CD4-positive, CD25-positive, alpha-beta regulatory T cell (primary cell): ENCODE data around the gene S100A8. TPM values are rescaled to one million over a fixed set of nuclear protein-coding genes. Genes with fewer than 3 reads are reported as not detected.

Experiments used
- ATAC-seq, 2 donors: fragments of 150-1000 bp; cut with Tn5 transposase; one replicate each; pipeline ENCODE4 v1.10.0; 2021; ENCODE audit warnings: low read depth in 2 of 2, moderate number of reproducible peaks in 2 of 2, moderate library complexity in 1 of 2
- DNase-seq, 3 donors: peaks; one replicate each; pipeline versions ENCODE4 v3.0.0 to v3.0.0-alpha.2; 2012 to 2022; ENCODE audit warnings: mixed read lengths in 1 of 3
- H3K27ac ChIP-seq: one replicate; pipeline ENCODE4 v1.7.0; 2013; ENCODE audit warnings: mild to moderate bottlenecking, low read length; ENCODE audit not compliant: insufficient read depth, poor library complexity, severe bottlenecking
- H3K27me3 ChIP-seq: one replicate; pipeline ENCODE4 v1.7.0; 2013; ENCODE audit warnings: low read length; ENCODE audit not compliant: control insufficient read depth, insufficient read depth
- H3K36me3 ChIP-seq: one replicate; pipeline ENCODE4 v1.7.0; 2013; ENCODE audit warnings: mild to moderate bottlenecking, low read length, moderate library complexity; ENCODE audit not compliant: control insufficient read depth, insufficient read depth
- H3K4me1 ChIP-seq: 2 replicates; pipeline ENCODE4 v1.7.0; 2013; ENCODE audit warnings: mild to moderate bottlenecking, low read length; ENCODE audit not compliant: insufficient read depth, control insufficient read depth, poor library complexity, severe bottlenecking
- H3K4me3 ChIP-seq: one replicate; pipeline ENCODE4 v1.7.0; 2013; ENCODE audit warnings: low read depth, mild to moderate bottlenecking, low read length, moderate library complexity
- H3K9me3 ChIP-seq, 2 experiments: 1 replicate in 1 of 2; 2 replicates in 1 of 2; pipeline ENCODE4 v1.7.0; 2013; ENCODE audit warnings: low read length in 2 of 2, mild to moderate bottlenecking in 1 of 2, moderate library complexity in 1 of 2; ENCODE audit not compliant: control insufficient read depth in 2 of 2
- H3K27ac Mint-ChIP-seq, 3 donors: one replicate each; pipeline ENCODE4 v1.8.0; 2020 to 2022; ENCODE audit warnings: mild to moderate bottlenecking in 3 of 3, mixed read lengths in 3 of 3, moderate library complexity in 2 of 3
- H3K27me3 Mint-ChIP-seq: one replicate; pipeline ENCODE4 v1.8.0; 2022; ENCODE audit warnings: mild to moderate bottlenecking, mixed read lengths
- H3K36me3 Mint-ChIP-seq: one replicate; pipeline ENCODE4 v1.8.0; 2020; ENCODE audit warnings: mixed read lengths
- H3K4me1 Mint-ChIP-seq, 4 donors: one replicate each; pipeline ENCODE4 v1.8.0; 2020 to 2022; ENCODE audit warnings: mixed read lengths in 4 of 4, mild to moderate bottlenecking in 1 of 4
- H3K4me3 Mint-ChIP-seq, 4 donors: one replicate each; pipeline ENCODE4 v1.8.0; 2020 to 2022; ENCODE audit warnings: mild to moderate bottlenecking in 4 of 4, mixed read lengths in 4 of 4, moderate library complexity in 3 of 4
- H3K9me3 Mint-ChIP-seq, 7 donors: one replicate each; pipeline ENCODE4 v1.8.0; 2020 to 2022; ENCODE audit warnings: mixed read lengths in 7 of 7, mild to moderate bottlenecking in 3 of 7, moderate library complexity in 2 of 7
- polyA plus RNA-seq, 4 donors: library from polyadenylated mRNA; unstranded; fragments of 300-500 nt; fragmentation: Illumina TruSeq; gene quantifications; one replicate each; pipeline ENCODE4 v1.2.3, GENCODE V29; 2021
- total RNA-seq: library from RNA; stranded (reverse); gene quantifications from one replicate; pipeline ENCODE4 v1.2.3, GENCODE V29; 2022

S100A8 gene
- total RNA-seq = not detected
- polyA plus RNA-seq = 10 to 100 TPM in 1 of 4 donors, 1 to 10 TPM in 2, not detected in 1; 2.7 to 32.7 (median 7.8) TPM

GRCh38 chr1:153390938-153391710 lies at the start of gene S100A8:
TSS of gene S100A8 (minus strand) at chr1:153391073. CDS start at chr1:153390535, 538 bp downstream.
- DNase-seq (no peak), ATAC-seq (no peak)
- no peaks in the 10 kb centered on the region for H3K9me3 ChIP-seq
- H3K4me1 ChIP-seq = no peaks in the 10 kb centered on the region
- H3K36me3 ChIP-seq = no peaks in the 10 kb centered on the region
- H3K36me3 Mint-ChIP-seq = no peaks in the 10 kb centered on the region
- H3K4me1 Mint-ChIP-seq = peaks cover 0 to 1% (median 0%) of the 10 kb centered on the region in 4 donors
- H3K27me3 ChIP-seq = no peaks in the 10 kb centered on the region
- no peak within 1 kb of the TSS for H3K4me3 Mint-ChIP-seq
- H3K27me3 Mint-ChIP-seq = peaks cover 25% of the 10 kb centered on the region
- peaks cover 0 to 2% (median 0%) of the 10 kb centered on the region in 7 donors for H3K9me3 Mint-ChIP-seq
- no peak within 1 kb of the TSS for H3K27ac Mint-ChIP-seq
- H3K4me3 ChIP-seq = no peak within 1 kb of the TSS
- no peak within 1 kb of the TSS for H3K27ac ChIP-seq

DNA sequence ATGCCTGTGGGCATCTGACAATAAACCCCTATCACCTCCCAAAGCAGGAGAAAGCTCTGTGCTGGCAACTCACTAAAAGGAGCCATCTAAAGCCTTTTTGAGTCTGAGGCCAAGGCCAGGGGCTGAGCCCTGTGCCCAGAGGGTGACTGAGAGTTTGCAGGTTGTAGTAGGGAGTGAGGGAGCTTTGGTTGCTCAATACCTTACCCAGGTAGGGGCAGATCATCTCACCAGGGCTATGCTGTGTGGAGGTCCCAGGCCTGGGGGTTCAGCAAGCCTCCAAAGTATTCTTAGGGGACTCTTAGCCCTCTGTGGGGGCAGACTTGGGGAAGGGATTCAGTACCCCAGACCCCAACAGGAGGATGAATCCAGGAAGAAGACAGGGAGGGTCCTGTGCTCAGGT lies 48.4 kb upstream of the S100A8 start:
- no peaks in the 10 kb centered on the region for H3K36me3 Mint-ChIP-seq

DNA sequence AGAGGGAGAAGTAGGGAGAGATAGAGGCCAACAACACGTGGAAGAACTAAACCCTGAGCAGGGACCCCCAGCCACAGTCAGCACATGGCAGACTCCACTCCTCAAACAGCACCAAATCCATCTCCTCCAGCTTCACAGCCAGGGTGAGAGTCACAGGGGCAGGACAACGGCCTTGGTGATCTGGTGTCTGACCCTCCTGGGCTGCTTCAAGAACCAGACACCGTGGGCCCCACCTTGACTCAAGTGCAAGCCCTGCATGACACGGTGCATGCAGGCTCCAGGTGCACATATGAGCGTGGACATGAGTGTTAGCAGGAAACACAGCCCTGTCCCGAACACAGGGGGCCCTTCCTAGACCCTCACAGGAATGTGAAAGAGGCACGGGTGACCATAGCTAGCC lies 47.7 kb upstream of the S100A8 start:
- Histone ChIP-seq H3K36me3 (no peaks in the 10 kb centered on the region), H3K27me3 (peaks cover 4% of the 10 kb centered on the region), H3K9me3 (no peaks in the 10 kb centered on the region), H3K27ac (no peak overlapping the region), H3K4me3 (no peak overlapping the region), H3K4me1 (no peaks in the 10 kb centered on the region)
- DNase-seq = no peak
- Mint-ChIP-seq H3K9me3 (peaks cover 0 to 2% (median 0%) of the 10 kb centered on the region in 7 donors), H3K27me3 (peaks cover 10% of the 10 kb centered on the region), H3K4me3 (no peak overlapping the region), H3K36me3 (no peaks in the 10 kb centered on the region), H3K27ac (no peak overlapping the region), H3K4me1 (no peaks in the 10 kb centered on the region)
- ATAC-seq = no peak

More for the DNA sequence above, 48.4 kb upstream of the S100A8 start:
- no peaks in the 10 kb centered on the region for H3K4me1 ChIP-seq
- Mint-ChIP-seq H3K4me1 (no peaks in the 10 kb centered on the region), H3K9me3 (peaks cover 0 to 2% (median 0%) of the 10 kb centered on the region in 7 donors), H3K27ac (no peak overlapping the region), H3K4me3 (no peak overlapping the region), H3K27me3 (peaks cover 14% of the 10 kb centered on the region)
- no peak for ATAC-seq
- no peaks in the 10 kb centered on the region for H3K9me3 ChIP-seq
- no peak for DNase-seq
- H3K4me3 ChIP-seq = no peak overlapping the region
- no peak overlapping the region for H3K27ac ChIP-seq
- peaks cover 4% of the 10 kb centered on the region for H3K27me3 ChIP-seq
- no peaks in the 10 kb centered on the region for H3K36me3 ChIP-seq

DNA sequence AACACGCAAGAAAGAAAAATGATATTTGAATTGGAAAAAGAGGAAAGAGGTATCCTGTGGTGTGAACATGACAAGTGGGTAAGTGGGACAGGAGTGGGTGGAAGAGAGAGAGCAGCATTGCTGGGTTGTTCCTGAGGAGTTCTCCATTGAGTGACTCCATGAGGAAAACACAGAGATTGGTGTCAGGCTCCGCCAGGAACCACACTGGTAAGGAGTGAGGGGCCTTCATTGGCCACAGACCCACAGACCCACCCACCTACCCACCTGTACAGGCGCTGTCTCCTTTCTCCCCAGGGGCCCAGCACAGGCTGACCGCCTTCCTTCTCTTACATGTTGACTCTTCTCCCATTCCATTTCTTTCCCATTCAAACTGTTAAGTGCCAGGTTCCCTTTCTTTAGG lies 46.4 kb upstream of the S100A8 start:
- H3K27me3 Mint-ChIP-seq = peaks cover 10% of the 10 kb centered on the region
- no peak overlapping the region for H3K27ac Mint-ChIP-seq
- peaks cover 0 to 2% (median 1%) of the 10 kb centered on the region in 7 donors for H3K9me3 Mint-ChIP-seq
- no peaks in the 10 kb centered on the region for H3K36me3 Mint-ChIP-seq
- no peaks in the 10 kb centered on the region for H3K4me1 Mint-ChIP-seq
- Histone ChIP-seq H3K27me3 (peaks cover 4% of the 10 kb centered on the region), H3K36me3 (no peaks in the 10 kb centered on the region), H3K27ac (no peak overlapping the region), H3K4me3 (no peak overlapping the region), H3K4me1 (no peaks in the 10 kb centered on the region), H3K9me3 (no peaks in the 10 kb centered on the region)
- no peak overlapping the region for H3K4me3 Mint-ChIP-seq
- DNase-seq = no peak
- ATAC-seq = no peak

DNA sequence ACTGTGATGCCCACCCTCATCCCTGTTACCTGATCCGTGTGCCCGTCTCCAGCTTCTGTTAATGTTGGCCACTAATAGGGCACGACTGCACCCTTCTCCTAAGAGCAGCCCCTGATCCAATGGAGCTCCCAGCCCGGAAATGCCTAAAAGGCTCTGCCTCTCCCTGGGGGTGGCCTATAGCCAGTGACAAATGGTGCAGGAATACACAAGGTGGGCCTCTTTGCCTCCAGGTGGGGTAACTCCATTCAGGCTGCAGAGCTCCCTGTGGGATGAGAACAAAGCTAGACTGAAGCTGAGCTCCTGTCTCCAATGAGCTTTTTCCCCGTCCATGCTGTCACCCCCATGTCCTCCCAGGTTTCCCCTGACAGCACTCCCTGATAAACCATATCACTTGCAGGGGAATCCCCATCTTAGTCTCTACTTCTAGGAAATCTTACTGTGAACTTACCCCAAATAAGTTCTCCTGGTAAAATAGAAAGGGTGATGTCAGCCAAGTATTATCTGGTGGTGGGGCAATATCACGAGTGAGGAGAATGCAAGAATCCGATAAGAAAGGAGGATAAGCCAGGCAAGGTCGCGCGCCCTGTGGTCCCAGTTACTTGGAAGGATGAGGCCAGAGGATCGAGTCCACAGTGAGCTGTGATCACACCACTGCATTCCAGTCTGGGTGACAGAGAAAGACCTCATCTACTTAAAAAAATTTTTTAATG lies 44.0 kb upstream of the S100A8 start:
- Mint-ChIP-seq H3K36me3 (no peaks in the 10 kb centered on the region), H3K4me3 (no peak overlapping the region), H3K27me3 (peaks cover 10% of the 10 kb centered on the region), H3K4me1 (no peaks in the 10 kb centered on the region), H3K9me3 (peaks cover 0 to 2% (median 0%) of the 10 kb centered on the region in 7 donors), H3K27ac (no peak overlapping the region)
- Histone ChIP-seq H3K4me1 (no peaks in the 10 kb centered on the region), H3K27me3 (peaks cover 4% of the 10 kb centered on the region), H3K4me3 (no peak overlapping the region), H3K9me3 (no peaks in the 10 kb centered on the region), H3K27ac (no peak overlapping the region), H3K36me3 (no peaks in the 10 kb centered on the region)
- DNase-seq (no peak), ATAC-seq (no peak)

DNA sequence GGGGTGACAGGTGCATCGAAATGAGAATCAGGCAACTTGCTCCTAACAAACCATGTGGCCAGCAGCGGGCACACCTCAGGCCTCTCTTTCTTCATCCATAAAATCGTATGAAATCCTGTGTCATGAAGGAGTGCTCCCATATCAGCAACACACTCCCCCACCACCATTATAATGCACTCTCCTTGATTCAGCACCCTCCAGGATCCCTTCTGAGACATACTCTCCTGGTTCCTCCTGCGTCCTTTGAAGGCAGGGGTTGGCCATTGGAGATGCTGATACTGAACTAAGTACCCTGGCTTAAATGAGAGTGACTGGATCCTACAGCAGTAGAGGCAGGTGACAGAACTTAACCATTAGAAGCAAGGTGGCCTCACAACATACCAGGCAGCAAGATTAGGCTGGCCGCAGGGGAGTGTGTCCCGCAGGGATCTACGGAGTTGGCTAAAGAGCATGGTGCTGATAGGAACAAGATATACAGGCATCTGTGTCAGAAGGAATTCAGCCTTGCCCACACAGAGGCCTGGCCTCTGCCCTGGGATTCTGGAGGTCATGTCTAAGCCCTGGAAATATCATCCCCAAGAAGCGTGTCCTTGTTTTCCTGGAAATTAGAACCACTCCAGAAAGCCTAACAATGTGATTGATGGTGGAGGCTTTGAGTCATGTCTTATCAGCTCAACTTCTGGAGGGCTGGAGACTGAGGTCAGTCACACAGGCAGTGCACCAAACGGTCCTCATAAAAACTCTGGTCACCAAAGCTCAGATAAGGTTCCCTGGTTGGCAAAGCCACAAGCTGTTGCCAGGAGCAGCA lies 42.2 kb upstream of the S100A8 start:
- no peaks in the 10 kb centered on the region for H3K4me1 ChIP-seq
- DNase-seq = no peak
- Mint-ChIP-seq H3K27ac (no peak overlapping the region), H3K9me3 (peaks cover 0 to 1% (median 0%) of the 10 kb centered on the region in 7 donors), H3K27me3 (peaks cover 10% of the 10 kb centered on the region), H3K4me1 (no peaks in the 10 kb centered on the region), H3K36me3 (no peaks in the 10 kb centered on the region), H3K4me3 (no peak overlapping the region)
- ATAC-seq = no peak
- peaks cover 1% of the 10 kb centered on the region for H3K27me3 ChIP-seq
- H3K4me3 ChIP-seq = no peak overlapping the region
- H3K27ac ChIP-seq = no peak overlapping the region
- no peaks in the 10 kb centered on the region for H3K9me3 ChIP-seq
- H3K36me3 ChIP-seq = no peaks in the 10 kb centered on the region

DNA sequence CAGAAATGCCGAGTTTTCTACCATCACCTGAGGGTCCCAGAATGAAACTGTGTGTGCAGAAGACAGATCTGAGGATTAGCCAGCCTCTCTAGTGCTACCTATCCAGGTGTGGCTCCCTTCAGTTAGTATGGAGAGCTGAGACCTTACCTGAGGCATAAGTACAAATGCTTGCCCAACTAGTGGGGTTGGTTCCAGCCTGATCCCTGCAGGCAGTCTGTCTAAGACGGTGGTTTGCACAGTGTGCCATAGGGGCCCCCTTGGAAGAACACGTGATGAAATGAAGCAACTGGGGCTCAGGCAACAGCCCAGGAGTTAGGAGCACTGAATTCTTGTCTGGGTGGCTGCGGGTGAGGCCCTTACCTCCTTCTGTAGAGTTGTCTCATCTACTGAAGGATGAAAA lies 41.1 kb upstream of the S100A8 start:
- H3K4me1 Mint-ChIP-seq = no peaks in the 10 kb centered on the region
- peaks cover 0 to 1% (median 0%) of the 10 kb centered on the region in 7 donors for H3K9me3 Mint-ChIP-seq
- no peak overlapping the region for H3K4me3 Mint-ChIP-seq
- H3K36me3 ChIP-seq = no peaks in the 10 kb centered on the region
- no peaks in the 10 kb centered on the region for H3K27me3 ChIP-seq
- no peak overlapping the region for H3K27ac ChIP-seq
- H3K36me3 Mint-ChIP-seq = no peaks in the 10 kb centered on the region
- no peaks in the 10 kb centered on the region for H3K9me3 ChIP-seq
- H3K4me3 ChIP-seq = no peak overlapping the region
- no peak overlapping the region for H3K27ac Mint-ChIP-seq
- no peak for ATAC-seq
- peaks cover 5% of the 10 kb centered on the region for H3K27me3 Mint-ChIP-seq
- DNase-seq = no peak
- no peaks in the 10 kb centered on the region for H3K4me1 ChIP-seq
